ENCODE measurements around the gene TH.

DNA sequence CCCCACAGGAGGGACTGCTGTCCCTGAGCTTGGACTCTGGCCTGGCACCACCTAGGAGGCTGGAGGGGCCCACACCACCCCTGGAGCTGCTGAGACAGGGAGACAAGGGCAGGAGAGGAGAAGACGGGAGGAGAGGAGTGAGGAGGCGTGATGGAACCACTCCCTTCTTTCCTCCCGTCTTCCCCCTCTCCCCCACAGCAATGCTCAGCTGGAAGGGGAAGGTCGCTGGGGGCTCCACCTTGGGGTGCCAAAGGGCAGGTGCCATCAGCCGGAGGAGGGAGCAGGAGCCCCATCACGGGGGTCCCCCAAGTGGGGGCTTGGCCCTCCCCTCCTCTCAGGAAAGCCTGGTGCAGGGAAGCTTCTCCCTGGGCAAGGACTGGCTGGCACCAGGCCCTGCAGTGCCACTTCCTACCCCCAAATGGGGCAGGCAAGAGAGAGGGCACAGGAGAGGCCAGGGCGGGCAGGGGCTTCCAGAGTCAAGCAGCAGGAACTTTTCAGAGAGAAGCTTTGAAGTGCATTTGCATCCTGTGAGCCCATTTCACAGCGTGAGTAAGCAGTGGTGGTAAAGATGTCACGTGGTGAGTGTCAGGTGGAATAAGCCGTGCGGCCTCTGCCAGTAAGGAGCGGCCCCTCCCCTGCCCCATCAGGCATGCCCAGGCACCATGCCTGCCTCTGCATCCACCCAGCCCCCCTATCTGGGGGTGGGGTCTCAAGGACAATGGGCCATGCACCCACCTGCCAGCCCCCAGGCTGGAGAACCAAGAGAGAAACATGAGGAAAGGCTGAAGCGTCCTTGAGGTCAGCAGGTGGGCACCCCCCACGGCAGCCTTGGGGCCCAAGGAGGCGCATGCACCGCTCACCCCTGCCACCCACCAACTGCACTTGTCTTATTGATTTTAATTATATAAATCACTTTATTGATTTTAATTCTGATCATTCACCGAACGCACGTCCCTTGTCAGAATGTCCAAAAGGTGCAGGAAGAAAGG lies 37.3 kb downstream of the TH start:
- TF ChIP-seq, protein P1, sequence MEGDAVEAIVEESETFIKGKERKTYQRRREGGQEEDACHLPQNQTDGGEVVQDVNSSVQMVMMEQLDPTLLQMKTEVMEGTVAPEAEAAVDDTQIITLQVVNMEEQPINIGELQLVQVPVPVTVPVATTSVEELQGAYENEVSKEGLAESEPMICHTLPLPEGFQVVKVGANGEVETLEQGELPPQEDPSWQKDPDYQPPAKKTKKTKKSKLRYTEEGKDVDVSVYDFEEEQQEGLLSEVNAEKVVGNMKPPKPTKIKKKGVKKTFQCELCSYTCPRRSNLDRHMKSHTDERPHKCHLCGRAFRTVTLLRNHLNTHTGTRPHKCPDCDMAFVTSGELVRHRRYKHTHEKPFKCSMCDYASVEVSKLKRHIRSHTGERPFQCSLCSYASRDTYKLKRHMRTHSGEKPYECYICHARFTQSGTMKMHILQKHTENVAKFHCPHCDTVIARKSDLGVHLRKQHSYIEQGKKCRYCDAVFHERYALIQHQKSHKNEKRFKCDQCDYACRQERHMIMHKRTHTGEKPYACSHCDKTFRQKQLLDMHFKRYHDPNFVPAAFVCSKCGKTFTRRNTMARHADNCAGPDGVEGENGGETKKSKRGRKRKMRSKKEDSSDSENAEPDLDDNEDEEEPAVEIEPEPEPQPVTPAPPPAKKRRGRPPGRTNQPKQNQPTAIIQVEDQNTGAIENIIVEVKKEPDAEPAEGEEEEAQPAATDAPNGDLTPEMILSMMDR (IDR thresholded peaks at IDR 0.05): no peak
- no peak for TF ChIP-seq POLR2AphosphoS5 (IDR thresholded peaks at IDR 0.05)
- no peak for TF ChIP-seq POLR2A (IDR thresholded peaks at IDR 0.05)
